ENCODE data around the gene CNIH1. TPM values are rescaled to one million over a fixed set of nuclear protein-coding genes. Genes with fewer than 3 reads are reported as not detected.

CNIH1 gene
- total RNA-seq, 1 experiment from 2014 or later: 155 TPM

Other genes with a start within 250 kb of the CNIH1 start
- 55.2 and 64.0 TPM in 2 replicates for gene CDKN3, start 44.4 kb downstream of the CNIH1 start, total RNA-seq (2014; rRNA removed; shearing (Covaris generic))
- 83.9 and 102 TPM in 2 replicates for gene GMFB, start 47.6 kb upstream of the CNIH1 start, total RNA-seq (2014; rRNA removed; shearing (Covaris generic))
- 17.1 and 19.3 TPM in 2 replicates for gene CGRRF1, start 68.5 kb upstream of the CNIH1 start, total RNA-seq (2014; rRNA removed; shearing (Covaris generic))
- 16.2 and 18.0 TPM in 2 replicates for gene SAMD4A, start 125.8 kb upstream of the CNIH1 start, total RNA-seq (2014; rRNA removed; shearing (Covaris generic))